ENCODE data around the gene RORC.
"Not testable (repeated sequence)": the region's sequence is repeated elsewhere in the genome, so short reads cannot be mapped to it uniquely, and the experiment has no call there.

Gene RORC

GRCh38 chr1:151775894-151776664 is 55.5 kb downstream of the RORC start:
- DNase-seq: no peak

GRCh38 chr1:151774256-151774922 is 57.2 kb downstream of the RORC start:
- no peak for DNase-seq

- DNase-seq: no peak
Observed at GRCh38 chr1:151773702-151774101, 57.9 kb downstream of the RORC start.

GRCh38 chr1:151769270-151769669 is 62.3 kb downstream of the RORC start:
- DNase-seq: not testable (repeated sequence)

GRCh38 chr1:151768351-151769066 is 63.1 kb downstream of the RORC start:
- not testable (repeated sequence) for DNase-seq

- DNase-seq: peak in 1 of 56 donors; percentile 38
Observed at GRCh38 chr1:151763990-151764389, 67.6 kb downstream of the RORC start.

- DNase-seq: peak in 55 of 56 donors; percentile 10 to 86 (median 68)
Observed at GRCh38 chr1:151762941-151763921, 68.4 kb downstream of the RORC start, which contains the start of gene MRPL9. TSS of gene MRPL9 (minus strand) at chr1:151763496. CDS start at chr1:151763479, 17 bp downstream.

GRCh38 chr1:151760597-151761385 is 70.8 kb downstream of the RORC start:
- no peak for DNase-seq

- DNase-seq: no peak
Observed at GRCh38 chr1:151759241-151759640, 72.4 kb downstream of the RORC start.

GRCh38 chr1:151756291-151756690 is 75.3 kb downstream of the RORC start:
- no peak for DNase-seq

Measured in amygdala (tissue), 56 donors.